Natural killer cell treated with Interleukin-12 subunit alpha and Interleukin-12 subunit beta and Interleukin-15 and Interleukin-18, amount 100 ng/mL, for 72 hours (primary cell): ENCODE results near the gene SYTL3. TPM values are rescaled to one million over a fixed set of nuclear protein-coding genes. Genes with fewer than 3 reads are reported as not detected.
A peak's percentile ranks its signal among the peaks of the same experiment; 100 is the strongest.

Experiments
- ATAC-seq, 2 donors: fragments of 150-1000 bp; cut with Tn5 transposase in 1 of 2; sonication (Bioruptor Pico), chemical (Tn5 transposase) in 1 of 2; 2 replicates each; pipeline ENCODE4 v1.10.0; 2021
- DNase-seq: peaks from one replicate; pipeline ENCODE4 v3.0.0; 2022; ENCODE audit warnings: low spot score
- H3K27ac Mint-ChIP-seq, 2 donors: 1 replicate in 1 of 2; 2 replicates in 1 of 2; pipeline ENCODE4 v1.8.0; 2022; ENCODE audit warnings: mixed read lengths in 2 of 2, mild to moderate bottlenecking in 1 of 2, moderate library complexity in 1 of 2
- H3K27me3 Mint-ChIP-seq, 2 donors: 1 replicate in 1 of 2; 2 replicates in 1 of 2; pipeline ENCODE4 v1.8.0; 2022; ENCODE audit warnings: mixed read lengths in 2 of 2
- H3K36me3 Mint-ChIP-seq: one replicate; pipeline ENCODE4 v1.8.0; 2022; ENCODE audit warnings: mixed read lengths
- H3K4me1 Mint-ChIP-seq, 2 donors: 1 replicate in 1 of 2; 2 replicates in 1 of 2; pipeline ENCODE4 v1.8.0; 2022; ENCODE audit warnings: low read depth in 2 of 2, mixed read lengths in 2 of 2, mild to moderate bottlenecking in 1 of 2
- H3K4me3 Mint-ChIP-seq: one replicate; pipeline ENCODE4 v1.8.0; 2022; ENCODE audit warnings: mixed read lengths
- H3K9me3 Mint-ChIP-seq: 2 replicates; pipeline ENCODE4 v1.8.0; 2022; ENCODE audit warnings: mixed read lengths
- total RNA-seq, 2 donors: library from RNA; stranded (reverse); gene quantifications; one replicate each; pipeline ENCODE4 v1.2.3, GENCODE V29; 2022

SYTL3 gene
- total RNA-seq, 2 donors from 2014 or later: 199 to 246 TPM

DNA sequence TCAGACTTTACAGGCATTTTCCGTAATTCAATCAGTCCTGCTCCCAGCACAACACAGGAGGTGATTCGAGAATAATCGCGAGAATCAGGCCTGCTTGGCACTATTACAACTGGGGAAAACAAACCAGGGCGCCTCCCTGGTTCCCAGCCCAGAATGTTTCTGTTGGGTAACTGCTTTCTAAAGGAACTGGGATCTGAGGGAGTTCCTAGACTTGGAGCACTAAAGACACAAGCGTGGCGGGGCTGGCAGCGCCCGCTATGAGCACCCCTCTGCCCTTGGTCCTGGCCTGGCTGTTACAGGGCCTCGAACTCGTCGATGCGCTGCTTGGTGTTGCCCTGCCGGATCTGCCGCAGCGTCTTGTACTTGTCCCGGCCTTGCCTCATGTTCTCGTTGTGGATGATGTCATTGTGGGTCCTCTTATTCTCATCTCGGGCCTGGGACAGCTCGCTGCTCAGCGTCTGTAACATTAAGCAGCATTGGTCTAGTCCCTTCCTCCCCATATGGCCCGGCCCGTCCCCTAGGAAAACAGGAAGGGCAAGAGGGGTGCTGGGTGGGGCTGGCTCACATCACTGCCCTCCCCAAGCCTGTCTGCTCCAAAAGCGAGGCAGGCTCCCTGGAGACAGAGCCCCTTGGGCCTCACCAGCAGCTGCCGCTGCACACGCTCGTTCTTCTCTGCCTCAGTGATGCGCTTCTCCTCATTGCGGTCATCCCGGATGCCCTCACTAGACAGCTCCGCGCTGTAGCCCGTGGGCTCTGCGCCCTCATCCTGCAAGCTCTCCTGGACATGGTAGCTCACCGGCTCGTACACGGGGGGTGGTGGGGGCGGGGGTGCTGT, 117.0 kb downstream of the SYTL3 start:
- Mint-ChIP-seq H3K9me3 (no peaks in the 10 kb centered on the region), H3K4me1 (peaks cover 24 to 32% of the 10 kb centered on the region in 2 donors), H3K36me3 (peaks cover 34% of the 10 kb centered on the region), H3K4me3 (no peak overlapping the region), H3K27me3 (no peaks in the 10 kb centered on the region), H3K27ac (peak overlapping the region; percentile 32 to 51)
- ATAC-seq: no peak
- DNase-seq: no peak

GRCh38 chr6:158767709-158768108, 117.9 kb downstream of the SYTL3 start:
- Mint-ChIP-seq H3K27ac (peak overlapping the region; percentile 51 to 83), H3K4me3 (no peak overlapping the region), H3K36me3 (peaks cover 26% of the 10 kb centered on the region), H3K4me1 (peaks cover 24 to 38% of the 10 kb centered on the region in 2 donors), H3K9me3 (no peaks in the 10 kb centered on the region), H3K27me3 (no peaks in the 10 kb centered on the region)
- DNase-seq (no peak), ATAC-seq (no peak)

DNA sequence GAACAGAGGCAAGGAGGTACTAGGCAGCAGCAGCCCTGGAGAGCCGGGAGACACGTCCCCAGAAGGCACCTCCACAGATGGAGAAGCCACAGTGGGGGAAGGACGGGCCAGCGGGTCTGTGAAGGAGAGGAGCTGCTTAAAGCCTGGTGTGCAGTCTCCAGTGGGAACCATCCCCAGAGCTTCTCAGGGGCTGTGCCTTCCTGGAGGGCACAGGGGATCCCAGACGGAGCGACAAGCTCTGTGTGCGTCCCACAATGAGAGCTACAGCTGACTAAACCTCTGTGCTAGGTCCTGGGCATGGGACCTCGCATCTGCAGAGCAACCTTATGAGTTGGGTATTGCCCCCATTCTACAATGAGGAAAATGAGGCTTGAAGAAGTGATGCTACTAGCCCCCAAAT, 118.6 kb downstream of the SYTL3 start:
- no peak for DNase-seq
- no peak for ATAC-seq
- no peak overlapping the region for H3K4me3 Mint-ChIP-seq
- peaks cover 31 to 43% of the 10 kb centered on the region in 2 donors for H3K4me1 Mint-ChIP-seq
- peak overlapping the region; percentile 17 to 83 for H3K27ac Mint-ChIP-seq
- H3K9me3 Mint-ChIP-seq: no peaks in the 10 kb centered on the region
- no peaks in the 10 kb centered on the region for H3K27me3 Mint-ChIP-seq
- H3K36me3 Mint-ChIP-seq: peaks cover 23% of the 10 kb centered on the region

DNA sequence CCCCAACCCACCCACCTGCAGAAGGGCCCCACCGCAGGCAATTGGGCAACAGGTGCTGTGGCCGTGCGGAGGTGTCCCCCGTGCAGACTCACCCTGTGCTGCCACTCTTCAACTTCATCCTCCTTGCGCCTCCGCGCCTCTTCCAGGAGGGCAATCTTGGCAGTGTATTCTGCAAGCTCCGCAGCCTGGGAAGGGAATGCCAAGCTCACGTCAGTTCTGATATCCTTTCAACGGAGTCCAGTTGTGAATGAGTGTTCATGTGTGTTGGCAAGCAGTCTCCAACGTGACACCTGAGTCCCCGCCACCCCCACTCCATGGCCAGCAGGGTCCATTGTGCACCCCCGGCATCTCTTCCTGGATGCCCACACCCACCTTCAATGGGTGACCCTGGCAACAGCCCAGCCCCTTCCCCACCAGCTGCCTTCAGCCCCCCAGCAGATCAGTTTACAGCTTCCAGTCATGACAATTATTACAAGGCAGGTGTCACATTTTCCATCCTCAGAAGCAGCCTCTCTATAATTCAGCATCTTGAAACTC, 119.4 kb downstream of the SYTL3 start:
- H3K9me3 Mint-ChIP-seq: no peaks in the 10 kb centered on the region
- no peaks in the 10 kb centered on the region for H3K27me3 Mint-ChIP-seq
- ATAC-seq (no peak), DNase-seq (no peak)
- peaks cover 33 to 48% of the 10 kb centered on the region in 2 donors for H3K4me1 Mint-ChIP-seq
- H3K36me3 Mint-ChIP-seq: peaks cover 23% of the 10 kb centered on the region
- no peak overlapping the region for H3K4me3 Mint-ChIP-seq
- peak overlapping the region; percentile 29 to 82 for H3K27ac Mint-ChIP-seq

DNA sequence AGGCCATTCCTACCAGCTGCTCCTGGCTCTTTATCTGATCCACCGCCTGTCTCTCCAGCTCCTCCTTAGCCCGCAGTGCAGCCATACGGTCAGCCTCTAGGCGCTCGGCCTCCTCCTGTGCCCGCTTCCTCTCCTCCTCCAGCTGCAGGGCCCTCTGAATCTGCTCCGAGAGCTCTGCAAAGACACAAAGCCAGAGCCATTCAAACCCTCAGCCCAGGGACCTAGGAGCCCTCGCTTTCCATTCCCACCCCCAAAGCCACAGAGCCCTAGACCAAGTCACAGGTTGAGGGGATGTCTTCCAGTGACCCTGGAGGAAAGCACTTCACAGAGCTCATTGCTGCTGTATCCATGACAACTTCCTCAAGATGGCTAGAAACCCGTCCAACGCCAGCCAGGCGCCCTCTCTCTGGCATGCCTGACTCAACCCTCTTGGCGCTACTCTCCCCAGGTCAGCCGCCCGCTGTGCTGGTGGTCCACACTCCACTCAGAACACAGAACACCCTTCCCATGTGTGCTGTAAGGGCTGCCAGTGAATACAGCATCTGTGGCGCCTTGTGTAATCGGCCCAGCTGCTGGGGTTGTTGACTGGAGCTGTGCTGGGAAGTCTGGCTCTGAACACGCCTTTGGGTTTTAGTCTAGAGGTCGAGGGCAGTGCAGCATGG, 120.0 kb downstream of the SYTL3 start:
- peaks cover 27% of the 10 kb centered on the region for H3K36me3 Mint-ChIP-seq
- H3K9me3 Mint-ChIP-seq: no peaks in the 10 kb centered on the region
- peak overlapping the region; percentile 29 to 82 for H3K27ac Mint-ChIP-seq
- ATAC-seq (no peak), DNase-seq (no peak)
- H3K4me3 Mint-ChIP-seq: no peak overlapping the region
- peaks cover 33 to 52% of the 10 kb centered on the region in 2 donors for H3K4me1 Mint-ChIP-seq
- H3K27me3 Mint-ChIP-seq: no peaks in the 10 kb centered on the region

GRCh38 chr6:158770533-158771330, 120.9 kb downstream of the SYTL3 start:
- DNase-seq: no peak
- Mint-ChIP-seq H3K27ac (peak overlapping the region; percentile 51 to 82), H3K9me3 (no peaks in the 10 kb centered on the region), H3K27me3 (no peaks in the 10 kb centered on the region), H3K4me3 (peak overlapping the region; percentile 27), H3K4me1 (peaks cover 33 to 52% of the 10 kb centered on the region in 2 donors), H3K36me3 (peaks cover 27% of the 10 kb centered on the region)
- ATAC-seq: no peak

- H3K4me1 Mint-ChIP-seq: peaks cover 33 to 52% of the 10 kb centered on the region in 2 donors
- ATAC-seq: peak in 1 of 2 donors; percentile 8
- no peaks in the 10 kb centered on the region for H3K27me3 Mint-ChIP-seq
- no peaks in the 10 kb centered on the region for H3K9me3 Mint-ChIP-seq
- peak overlapping the region; percentile 27 for H3K4me3 Mint-ChIP-seq
- peaks cover 28% of the 10 kb centered on the region for H3K36me3 Mint-ChIP-seq
- H3K27ac Mint-ChIP-seq: peak overlapping the region; percentile 51 to 82
- DNase-seq: peak; percentile 58
Measured at GRCh38 chr6:158771399-158772152, 121.7 kb downstream of the SYTL3 start.

- Mint-ChIP-seq H3K27me3 (no peaks in the 10 kb centered on the region), H3K4me3 (no peak overlapping the region), H3K27ac (peak overlapping the region; percentile 51 to 53), H3K9me3 (no peaks in the 10 kb centered on the region), H3K4me1 (peaks cover 39 to 57% of the 10 kb centered on the region in 2 donors), H3K36me3 (peaks cover 30% of the 10 kb centered on the region)
- peak; percentile 44 for DNase-seq
- peak in 1 of 2 donors; percentile 1 for ATAC-seq
Measured at GRCh38 chr6:158772172-158772571, 122.3 kb downstream of the SYTL3 start.

GRCh38 chr6:158772851-158773371, 123.1 kb downstream of the SYTL3 start:
- peak overlapping the region; percentile 51 to 53 for H3K27ac Mint-ChIP-seq
- no peaks in the 10 kb centered on the region for H3K9me3 Mint-ChIP-seq
- H3K27me3 Mint-ChIP-seq: no peaks in the 10 kb centered on the region
- ATAC-seq (peak in 1 of 2 donors; percentile 16), DNase-seq (no peak)
- H3K4me3 Mint-ChIP-seq: no peak overlapping the region
- H3K4me1 Mint-ChIP-seq: peaks cover 44 to 58% of the 10 kb centered on the region in 2 donors
- H3K36me3 Mint-ChIP-seq: peaks cover 32% of the 10 kb centered on the region

DNA sequence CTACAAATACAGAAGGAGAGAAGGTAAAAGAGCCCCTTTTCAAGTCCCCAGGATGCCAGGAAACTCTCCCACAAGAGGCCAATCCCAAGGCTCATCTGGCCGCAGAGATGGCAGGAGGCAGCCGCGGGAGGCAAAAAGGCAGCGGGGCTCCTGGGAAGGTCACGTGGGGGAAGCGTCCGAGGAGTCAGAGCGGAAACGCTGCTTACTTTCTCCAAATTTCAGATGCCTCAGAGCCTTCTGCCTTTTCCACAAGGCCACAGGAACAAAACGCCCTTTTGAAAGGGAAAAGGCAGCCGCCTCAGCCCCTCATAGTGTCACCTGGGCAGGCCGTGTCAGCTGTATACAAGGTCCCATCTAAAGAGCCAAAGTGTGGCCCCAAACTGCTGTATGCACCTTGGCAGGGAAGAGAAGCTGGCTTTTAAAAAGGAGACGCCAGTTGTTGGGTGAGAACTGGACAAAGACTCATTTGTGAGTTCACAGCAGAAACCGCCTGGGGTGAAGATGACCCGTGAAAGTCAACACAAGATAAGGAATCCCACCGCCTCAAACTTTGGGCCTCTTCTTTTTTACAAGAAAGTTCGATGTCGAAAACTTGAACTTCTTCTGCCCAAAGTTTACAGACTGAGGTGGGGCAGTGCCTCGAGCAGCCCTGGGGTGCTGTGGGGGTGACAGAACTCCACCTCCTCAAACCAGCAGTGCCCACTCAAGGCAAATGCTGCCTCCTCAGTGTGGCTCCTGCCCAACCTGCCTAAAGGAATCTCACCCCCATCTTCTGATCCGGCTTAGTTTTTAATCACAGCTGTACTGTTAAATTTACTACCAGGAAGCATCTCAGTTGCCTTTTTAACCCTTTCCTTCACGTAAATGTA, 124.0 kb downstream of the SYTL3 start:
- Mint-ChIP-seq H3K4me3 (no peak overlapping the region), H3K27ac (peak overlapping the region; percentile 51 to 53), H3K36me3 (peaks cover 32% of the 10 kb centered on the region), H3K4me1 (peaks cover 44 to 54% of the 10 kb centered on the region in 2 donors), H3K9me3 (no peaks in the 10 kb centered on the region), H3K27me3 (no peaks in the 10 kb centered on the region)
- ATAC-seq: no peak
- DNase-seq: peak; percentile 40

GRCh38 chr6:158774717-158775449, 125.0 kb downstream of the SYTL3 start:
- Mint-ChIP-seq H3K36me3 (peaks cover 37% of the 10 kb centered on the region), H3K4me1 (peaks cover 38 to 48% of the 10 kb centered on the region in 2 donors), H3K27ac (no peak overlapping the region), H3K27me3 (no peaks in the 10 kb centered on the region), H3K4me3 (no peak overlapping the region), H3K9me3 (no peaks in the 10 kb centered on the region)
- DNase-seq (peak; percentile 39), ATAC-seq (no peak)
